Globus pallidus (tissue), 1 donor: Measurements from ENCODE around the gene PCDHGA3.
"Not testable (repeated sequence)": the region's sequence is repeated elsewhere in the genome, so short reads cannot be mapped to it uniquely, and the experiment has no call there.

Experiments used
- DNase-seq: peaks from one replicate; pipeline ENCODE4 v3.0.0-alpha.2; 2015; ENCODE audit warnings: low spot score

The PCDHGA3 gene

DNA sequence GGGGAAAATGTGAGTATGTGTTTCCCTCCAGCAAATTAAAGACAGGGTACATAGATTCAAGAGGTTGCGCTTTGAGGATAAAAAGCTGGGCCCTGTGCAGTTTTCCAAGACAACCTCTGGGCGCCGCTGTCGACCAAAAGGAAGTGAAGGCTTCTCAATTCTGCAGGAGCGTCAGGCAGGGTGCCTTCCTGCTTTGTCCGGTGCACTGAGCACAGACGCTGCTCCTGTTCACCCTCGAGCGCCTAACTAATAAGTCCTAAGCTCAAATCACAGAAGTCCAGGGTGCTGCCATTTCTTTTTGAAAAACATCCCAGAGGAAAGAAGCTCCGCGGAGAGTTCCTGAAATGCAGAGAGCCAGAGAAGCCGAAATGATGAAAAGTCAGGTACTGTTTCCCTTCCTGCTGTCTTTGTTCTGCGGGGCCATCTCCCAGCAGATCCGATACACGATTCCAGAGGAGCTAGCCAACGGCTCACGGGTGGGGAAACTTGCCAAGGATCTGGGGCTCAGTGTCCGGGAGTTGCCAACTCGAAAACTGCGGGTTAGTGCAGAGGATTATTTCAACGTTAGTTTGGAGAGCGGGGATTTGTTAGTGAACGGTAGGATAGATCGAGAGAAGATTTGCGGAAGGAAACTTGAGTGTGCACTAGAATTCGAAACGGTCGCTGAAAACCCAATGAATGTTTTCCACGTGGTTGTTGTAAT, 6.4 kb downstream of the PCDHGA3 start, which contains the start of gene PCDHGB1:
TSS of gene PCDHGB1 (plus strand) at position 183 of the 703 bp plus-strand sequence. CDS start at position 345, 162 bp downstream.
- DNase-seq = peak; percentile 39

DNA sequence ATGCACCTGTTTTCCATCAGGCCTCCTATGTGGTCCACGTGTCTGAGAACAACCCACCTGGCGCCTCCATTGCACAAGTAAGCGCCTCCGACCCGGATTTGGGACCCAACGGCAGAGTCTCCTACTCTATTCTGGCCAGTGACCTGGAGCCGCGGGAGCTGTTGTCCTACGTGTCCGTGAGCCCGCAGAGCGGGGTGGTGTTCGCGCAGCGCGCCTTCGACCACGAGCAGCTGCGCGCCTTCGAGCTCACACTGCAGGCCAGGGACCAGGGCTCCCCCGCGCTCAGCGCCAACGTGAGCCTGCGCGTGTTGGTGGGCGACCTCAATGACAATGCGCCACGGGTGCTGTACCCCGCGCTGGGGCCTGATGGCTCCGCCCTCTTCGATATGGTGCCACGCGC, 8.0 kb downstream of the PCDHGA3 start:
- no peak for DNase-seq

DNA sequence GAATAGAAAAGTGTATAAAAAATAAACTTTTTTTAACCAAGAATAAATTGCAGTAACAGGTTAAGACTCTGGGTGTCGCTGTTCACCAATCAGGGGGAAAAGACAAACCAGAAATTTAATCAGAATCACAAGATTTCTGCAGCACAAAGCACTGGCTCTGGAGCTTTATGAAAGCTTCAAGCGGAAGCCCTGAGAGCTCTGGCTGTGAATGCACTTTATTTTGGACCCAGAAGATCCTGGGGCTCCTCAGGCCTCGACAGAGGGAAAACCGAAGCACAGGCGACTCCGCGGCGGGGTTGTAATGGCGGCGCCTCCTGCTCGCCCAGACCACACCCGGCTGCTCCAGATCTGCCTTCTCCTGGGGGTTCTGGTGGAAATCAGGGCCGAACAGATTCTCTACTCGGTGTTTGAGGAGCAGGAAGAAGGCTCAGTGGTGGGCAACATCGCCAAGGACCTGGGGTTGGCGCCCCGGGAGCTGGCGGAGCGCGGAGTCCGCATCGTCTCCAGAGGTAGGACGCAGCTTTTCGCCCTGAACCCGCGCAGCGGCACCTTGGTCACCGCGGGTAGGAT, 11.4 kb downstream of the PCDHGA3 start, which contains the start of gene PCDHGA4:
TSS of gene PCDHGA4 (plus strand) at position 122 of the 570 bp plus-strand sequence. CDS start at position 209, 87 bp downstream.
- no peak for DNase-seq

DNA sequence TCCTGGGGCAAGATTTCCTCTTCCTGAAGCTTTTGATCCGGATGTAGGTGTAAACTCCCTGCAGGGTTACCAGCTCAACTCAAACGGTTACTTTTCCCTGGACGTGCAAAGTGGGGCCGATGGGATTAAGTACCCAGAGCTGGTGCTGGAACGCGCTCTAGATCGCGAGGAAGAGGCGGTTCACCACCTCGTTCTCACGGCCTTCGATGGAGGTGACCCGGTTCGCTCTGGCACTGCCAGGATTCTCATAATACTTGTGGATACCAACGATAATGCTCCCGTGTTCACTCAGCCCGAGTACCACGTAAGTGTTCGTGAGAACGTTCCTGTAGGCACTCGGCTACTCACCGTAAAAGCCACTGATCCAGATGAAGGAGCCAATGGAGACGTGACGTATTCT, 12.0 kb downstream of the PCDHGA3 start:
- no peak for DNase-seq

DNA sequence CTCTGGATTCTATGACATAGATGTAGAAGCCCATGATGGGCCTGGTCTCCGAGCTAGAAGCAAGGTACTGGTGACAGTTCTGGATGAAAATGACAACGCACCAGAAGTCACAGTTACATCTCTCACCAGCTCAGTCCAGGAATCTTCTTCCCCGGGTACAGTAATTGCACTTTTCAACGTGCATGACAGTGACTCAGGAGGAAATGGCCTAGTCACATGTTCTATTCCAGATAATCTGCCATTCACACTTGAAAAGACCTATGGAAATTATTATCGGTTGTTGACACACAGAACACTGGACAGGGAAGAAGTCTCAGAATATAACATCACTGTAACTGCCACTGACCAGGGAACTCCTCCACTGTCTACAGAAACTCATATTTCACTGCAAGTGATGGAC, 12.5 kb downstream of the PCDHGA3 start:
- DNase-seq = no peak

DNA sequence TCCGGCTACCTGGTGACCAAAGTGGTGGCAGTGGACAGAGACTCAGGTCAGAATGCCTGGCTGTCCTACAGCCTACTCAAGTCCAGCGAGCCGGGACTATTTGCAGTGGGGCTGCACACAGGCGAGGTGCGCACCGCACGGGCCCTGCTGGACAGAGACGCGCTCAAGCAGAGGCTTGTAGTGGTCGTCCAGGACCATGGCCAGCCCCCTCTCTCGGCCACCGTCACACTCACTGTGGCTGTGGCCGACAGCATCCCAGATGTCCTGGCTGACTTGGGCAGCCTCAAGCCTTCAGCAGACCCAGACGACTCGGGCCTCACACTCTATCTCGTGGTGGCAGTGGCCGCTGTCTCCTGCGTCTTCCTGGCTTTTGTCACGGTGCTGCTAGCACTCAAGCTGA, 13.3 kb downstream of the PCDHGA3 start:
- DNase-seq = no peak

DNA sequence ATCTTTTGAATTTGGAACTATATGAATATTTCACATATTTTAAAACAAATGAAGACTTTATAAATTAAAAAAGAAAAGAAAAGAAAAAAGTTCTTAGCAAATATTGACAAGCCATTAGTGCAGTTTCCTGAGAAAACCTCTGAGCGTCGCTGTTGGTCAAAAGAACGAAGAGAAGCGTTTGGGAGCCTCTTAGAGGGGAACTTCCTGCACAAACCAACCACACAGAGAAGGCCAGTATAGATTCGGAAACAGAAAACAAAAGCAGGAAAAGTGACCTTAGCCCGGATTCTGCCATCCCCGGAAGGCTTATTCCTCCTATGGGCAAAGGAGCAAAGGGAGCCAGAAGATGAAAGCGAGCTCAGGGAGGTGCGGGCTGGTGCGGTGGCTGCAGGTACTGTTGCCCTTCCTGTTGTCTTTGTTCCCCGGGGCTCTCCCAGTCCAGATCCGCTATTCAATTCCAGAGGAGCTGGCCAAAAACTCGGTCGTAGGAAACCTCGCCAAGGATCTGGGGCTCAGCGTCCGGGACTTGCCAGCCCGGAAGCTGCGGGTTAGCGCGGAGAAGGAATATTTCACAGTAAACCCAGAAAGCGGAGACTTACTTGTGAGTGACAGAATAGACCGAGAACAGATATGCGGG, 16.3 kb downstream of the PCDHGA3 start, which contains the start of gene PCDHGB2:
TSS of gene PCDHGB2 (plus strand) at position 205 of the 637 bp plus-strand sequence. CDS start at position 347, 142 bp downstream.
- DNase-seq = peak; percentile 35

DNA sequence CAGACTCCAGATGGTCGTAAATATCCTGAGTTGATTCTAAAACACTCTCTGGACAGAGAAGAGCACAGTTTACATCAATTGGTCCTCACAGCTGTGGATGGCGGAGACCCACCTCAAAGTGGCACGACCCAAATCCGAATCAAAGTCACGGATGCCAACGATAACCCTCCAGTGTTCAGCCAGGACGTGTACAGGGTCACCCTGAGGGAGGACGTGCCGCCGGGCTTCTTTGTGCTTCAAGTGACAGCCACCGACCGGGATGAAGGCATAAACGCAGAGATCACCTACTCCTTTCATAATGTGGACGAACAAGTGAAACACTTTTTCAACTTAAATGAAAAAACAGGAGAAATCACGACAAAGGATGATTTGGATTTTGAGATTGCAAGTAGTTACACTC, 17.1 kb downstream of the PCDHGA3 start:
- no peak for DNase-seq

DNA sequence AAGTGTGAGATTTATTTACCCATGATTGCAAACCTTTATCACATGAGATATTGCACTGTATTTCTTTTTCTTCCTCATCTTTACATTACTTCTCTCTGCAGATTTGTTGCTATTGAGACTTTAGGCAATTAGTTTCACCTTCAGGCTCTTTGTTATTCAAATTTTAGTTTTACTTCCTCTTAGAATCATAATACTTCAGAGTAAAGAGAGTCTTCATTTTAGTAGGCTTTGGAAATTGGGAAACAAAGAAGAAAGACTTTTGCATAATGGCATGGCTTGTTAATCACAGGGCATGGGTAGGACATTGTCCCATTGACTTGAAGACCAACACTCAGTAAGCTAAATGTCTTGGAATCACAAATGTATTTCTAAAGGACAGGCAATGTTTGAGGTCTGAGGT, 19.1 kb downstream of the PCDHGA3 start:
- no peak for DNase-seq

DNA sequence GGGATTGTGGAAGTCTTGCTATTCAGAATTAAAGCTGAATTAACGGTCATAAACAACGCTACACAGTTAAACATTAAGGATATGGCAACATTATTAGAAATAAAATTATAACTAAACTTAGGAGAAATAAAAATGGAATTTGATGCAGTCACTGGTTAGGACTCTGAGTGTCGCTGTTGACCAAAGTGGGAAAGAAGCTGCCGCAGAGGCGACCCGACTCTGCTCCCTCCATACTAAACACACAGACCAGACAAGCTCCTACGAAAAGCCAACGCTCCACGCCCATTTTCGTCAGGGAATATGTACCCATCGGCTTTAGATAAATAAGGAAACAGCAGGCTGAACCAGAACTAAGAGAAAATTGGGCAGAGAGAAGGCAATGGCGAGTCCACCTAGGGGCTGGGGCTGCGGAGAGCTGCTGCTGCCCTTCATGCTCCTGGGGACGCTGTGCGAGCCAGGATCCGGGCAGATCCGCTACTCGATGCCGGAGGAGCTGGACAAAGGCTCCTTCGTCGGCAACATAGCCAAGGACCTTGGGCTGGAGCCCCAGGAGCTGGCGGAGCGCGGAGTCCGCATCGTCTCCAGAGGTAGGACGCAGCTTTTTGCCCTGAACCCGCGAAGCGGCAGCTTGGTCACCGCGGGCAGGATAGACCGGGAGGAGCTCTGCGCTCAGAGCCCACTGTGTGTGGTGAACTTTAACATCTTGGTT, 20.5 kb downstream of the PCDHGA3 start, which contains the start of gene PCDHGA5:
TSS of gene PCDHGA5 (plus strand) at position 211 of the 709 bp plus-strand sequence. CDS start at position 380, 169 bp downstream.
- no peak for DNase-seq

DNA sequence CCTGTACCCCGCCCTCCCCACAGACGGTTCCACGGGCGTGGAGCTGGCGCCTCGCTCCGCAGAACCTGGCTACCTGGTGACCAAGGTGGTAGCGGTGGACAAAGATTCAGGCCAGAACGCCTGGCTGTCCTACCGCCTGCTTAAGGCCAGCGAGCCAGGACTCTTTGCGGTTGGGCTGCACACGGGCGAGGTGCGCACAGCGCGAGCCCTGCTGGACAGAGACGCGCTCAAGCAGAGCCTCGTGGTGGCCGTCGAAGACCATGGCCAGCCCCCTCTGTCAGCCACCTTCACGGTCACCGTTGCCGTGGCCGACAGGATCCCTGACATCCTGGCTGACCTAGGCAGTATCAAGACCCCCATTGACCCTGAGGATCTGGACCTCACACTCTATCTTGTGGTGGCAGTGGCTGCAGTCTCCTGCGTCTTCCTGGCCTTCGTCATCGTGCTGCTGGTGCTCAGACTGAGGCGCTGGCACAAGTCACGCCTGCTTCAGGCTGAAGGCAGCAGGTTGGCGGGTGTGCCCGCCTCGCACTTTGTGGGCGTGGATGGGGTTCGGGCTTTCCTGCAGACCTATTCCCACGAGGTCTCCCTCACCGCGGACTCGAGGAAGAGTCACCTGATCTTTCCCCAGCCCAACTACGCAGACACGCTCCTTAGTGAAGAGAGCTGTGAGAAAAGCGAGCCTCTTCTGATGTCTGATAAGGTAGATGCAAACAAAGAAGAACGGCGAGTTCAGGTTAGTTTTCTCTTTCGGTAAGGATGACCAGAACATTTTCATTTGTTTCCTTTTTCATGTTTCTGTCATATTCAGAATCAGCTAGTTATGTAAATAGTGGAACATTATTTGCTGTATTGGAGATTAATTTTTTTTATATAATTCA, 22.6 kb downstream of the PCDHGA3 start:
- no peak for DNase-seq

DNA sequence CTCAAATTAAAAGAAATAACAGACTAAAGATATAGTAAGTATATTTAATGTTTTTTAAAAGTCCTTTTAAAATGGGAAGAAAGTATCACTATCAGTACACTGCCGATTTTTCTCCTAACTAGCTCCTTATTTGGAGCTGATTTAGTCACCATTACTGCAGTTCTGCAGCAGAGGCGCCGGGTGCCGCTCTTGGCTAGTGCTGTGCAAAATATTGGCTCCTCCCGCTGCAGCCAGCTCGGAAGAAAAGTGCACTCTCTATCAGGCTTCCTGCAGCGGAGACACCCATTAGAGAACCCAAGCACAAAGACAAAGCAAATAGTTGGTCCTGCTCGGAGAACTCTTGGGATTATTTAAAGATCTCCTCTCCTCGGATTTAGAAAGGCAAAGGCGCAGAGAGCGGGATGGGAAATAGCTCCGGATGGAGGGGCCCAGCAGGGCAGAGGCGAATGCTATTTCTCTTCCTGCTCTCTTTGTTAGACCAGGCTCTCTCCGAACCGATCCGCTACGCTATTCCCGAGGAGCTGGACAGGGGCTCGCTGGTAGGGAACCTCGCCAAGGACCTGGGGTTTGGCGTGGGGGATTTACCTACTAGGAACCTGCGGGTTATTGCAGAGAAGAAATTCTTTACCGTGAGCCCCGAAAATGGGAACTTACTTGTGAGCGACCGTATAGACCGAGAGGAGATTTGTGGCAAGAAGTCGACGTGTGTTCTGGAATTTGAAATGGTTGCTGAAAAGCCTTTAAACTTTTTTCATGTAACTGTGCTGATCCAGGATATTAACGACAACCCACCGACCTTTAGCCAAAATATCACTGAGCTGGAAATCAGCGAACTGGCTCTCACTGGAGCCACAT, 26.6 kb downstream of the PCDHGA3 start, which contains the start of gene PCDHGB3:
TSS of gene PCDHGB3 (plus strand) at position 249 of the 855 bp plus-strand sequence. CDS start at position 402, 153 bp downstream.
- peak; percentile 17 for DNase-seq

DNA sequence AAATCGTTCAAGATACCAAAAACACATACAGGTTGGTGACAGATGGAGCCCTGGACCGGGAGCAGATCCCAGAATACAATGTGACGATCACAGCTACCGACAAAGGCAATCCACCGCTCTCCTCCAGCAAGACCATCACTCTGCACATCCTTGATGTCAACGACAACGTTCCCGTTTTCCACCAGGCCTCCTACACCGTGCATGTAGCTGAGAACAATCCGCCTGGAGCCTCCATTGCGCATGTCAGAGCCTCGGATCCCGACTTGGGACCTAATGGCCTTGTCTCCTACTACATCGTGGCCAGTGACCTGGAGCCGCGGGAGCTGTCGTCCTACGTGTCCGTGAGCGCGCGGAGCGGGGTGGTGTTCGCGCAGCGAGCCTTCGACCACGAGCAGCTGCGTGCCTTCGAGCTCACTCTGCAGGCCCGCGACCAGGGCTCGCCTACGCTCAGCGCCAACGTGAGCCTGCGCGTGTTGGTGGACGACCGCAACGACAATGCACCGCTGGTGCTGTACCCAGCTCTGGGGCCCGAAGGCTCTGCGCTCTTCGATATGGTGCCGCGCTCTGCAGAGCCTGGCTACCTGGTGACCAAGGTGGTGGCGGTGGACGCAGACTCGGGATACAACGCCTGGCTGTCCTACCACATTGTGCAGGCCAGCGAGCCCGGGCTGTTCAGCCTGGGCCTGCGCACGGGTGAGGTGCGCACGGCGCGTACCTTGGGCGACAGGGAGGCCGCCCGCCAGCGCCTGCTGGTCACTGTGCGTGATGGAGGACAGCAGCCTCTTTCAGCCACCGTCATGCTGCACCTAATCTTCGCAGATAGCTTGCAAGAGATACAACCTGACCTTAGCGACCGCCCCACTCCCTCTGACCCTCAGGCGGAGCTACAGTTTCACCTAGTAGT, 28.2 kb downstream of the PCDHGA3 start:
- no peak for DNase-seq

DNA sequence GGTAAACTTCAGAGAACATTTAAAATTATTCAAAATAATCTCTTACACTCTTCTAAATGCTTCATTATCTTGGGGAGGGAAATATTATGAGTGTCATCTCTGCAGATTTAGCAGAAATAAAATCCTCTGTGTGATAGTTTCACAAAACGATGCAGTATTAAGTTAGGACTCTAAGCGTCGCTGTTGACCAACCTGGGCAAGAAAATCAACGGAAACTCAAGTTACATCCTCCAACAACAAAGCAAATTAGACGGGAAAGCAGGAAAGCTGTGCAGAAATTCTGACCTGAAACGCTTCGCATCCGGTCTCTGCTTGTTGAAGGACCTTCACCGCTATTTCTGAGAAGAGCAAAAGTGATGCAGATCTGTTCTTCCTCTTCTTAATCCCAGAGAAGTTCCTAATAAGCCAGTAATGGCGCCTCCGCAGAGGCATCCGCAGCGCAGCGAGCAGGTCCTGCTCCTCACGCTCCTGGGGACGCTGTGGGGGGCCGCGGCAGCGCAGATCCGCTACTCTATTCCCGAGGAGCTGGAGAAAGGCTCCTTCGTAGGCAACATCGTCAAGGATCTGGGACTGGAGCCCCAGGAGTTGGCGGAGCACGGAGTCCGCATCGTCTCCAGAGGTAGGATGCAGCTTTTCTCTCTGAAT, 30.2 kb downstream of the PCDHGA3 start, which contains the start of gene PCDHGA6:
TSS of gene PCDHGA6 (plus strand) at position 219 of the 645 bp plus-strand sequence. CDS start at position 412, 193 bp downstream.
- DNase-seq = no peak

DNA sequence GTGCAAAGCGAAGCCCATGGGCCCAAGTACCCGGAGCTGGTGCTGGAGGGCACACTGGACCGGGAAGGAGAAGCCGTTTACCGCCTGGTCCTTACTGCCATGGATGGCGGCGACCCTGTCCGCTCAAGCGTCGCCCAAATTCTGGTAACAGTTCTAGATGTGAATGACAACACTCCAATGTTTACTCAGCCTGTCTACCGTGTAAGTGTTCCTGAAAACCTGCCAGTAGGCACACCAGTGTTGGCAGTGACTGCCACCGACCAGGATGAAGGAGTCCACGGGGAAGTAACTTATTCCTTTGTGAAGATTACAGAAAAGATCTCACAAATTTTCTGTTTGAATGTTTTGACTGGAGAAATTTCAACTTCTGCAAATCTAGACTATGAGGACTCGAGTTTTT, 31.0 kb downstream of the PCDHGA3 start:
- DNase-seq = no peak

DNA sequence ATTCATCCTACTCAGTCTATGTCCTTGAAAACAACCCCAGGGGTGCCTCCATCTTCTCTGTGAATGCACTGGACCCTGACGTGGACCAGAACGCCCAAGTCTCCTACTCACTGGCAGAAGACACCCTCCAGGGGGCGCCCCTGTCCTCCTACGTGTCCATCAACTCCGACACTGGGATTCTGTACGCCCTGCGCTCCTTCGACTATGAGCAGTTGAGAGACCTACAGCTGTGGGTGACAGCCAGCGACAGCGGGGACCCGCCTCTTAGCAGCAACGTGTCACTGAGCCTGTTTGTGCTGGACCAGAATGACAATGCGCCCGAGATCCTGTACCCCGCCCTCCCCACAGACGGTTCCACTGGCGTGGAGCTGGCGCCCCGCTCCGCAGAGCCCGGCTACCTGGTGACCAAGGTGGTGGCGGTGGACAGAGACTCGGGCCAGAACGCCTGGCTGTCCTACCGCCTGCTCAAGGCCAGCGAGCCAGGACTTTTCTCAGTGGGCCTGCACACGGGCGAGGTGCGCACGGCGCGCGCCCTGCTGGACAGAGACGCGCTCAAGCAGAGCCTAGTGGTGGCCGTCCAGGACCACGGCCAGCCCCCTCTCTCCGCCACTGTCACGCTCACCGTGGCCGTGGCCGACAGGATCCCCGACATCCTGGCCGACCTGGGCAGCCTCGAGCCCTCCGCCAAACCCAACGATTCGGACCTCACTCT, 32.0 kb downstream of the PCDHGA3 start:
- not testable (repeated sequence) for DNase-seq

DNA sequence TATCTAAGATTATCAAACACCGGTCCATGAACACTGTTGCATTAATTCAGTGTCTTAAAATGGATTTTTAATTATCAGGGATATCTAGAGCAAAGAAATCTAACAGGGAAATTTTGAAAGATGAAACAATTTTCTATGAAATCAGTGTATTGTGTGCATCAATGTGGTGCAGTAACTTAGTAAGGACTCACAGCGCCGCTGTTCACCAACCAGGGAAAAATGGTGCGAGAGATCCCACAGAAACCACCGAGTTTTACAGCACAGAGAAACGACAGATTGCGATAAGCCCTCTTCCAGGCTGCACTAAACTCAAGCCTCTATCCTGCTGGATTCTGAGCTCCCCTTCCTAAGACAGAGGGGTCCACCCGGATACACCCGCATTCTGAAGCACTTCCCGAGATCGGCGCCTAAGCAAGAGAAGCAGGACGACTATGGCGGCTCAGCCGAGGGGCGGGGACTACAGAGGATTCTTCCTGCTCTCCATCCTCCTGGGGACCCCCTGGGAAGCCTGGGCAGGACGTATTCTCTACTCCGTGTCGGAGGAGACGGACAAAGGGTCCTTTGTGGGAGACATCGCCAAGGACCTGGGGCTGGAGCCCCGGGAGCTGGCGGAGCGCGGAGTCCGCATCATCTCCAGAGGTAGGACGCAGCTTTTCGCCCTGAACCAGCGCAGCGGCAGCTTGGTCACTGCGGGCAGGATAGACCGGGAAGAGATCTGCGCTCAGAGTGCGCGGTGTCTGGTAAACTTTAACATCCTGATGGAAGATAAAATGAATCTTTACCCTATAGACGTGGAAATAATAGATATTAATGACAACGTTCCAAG, 39.1 kb downstream of the PCDHGA3 start, which contains the start of gene PCDHGA7:
TSS of gene PCDHGA7 (plus strand) at position 274 of the 826 bp plus-strand sequence. CDS start at position 432, 158 bp downstream.
- DNase-seq = no peak
